Esophagus muscularis mucosa (tissue), 4 donors: ENCODE data around the gene MTCP1. TPM values are rescaled to one million over a fixed set of nuclear protein-coding genes. Genes with fewer than 3 reads are reported as not detected.
A peak's percentile ranks its signal among the peaks of the same experiment; 100 is the strongest.

Experiments
- DNase-seq: peaks from one replicate; pipeline ENCODE4 v3.0.0-alpha.2; 2017; ENCODE audit errors: extremely low spot score
- H3K27ac ChIP-seq, 4 donors: fragments of 200-600 bp; sonication (generic); replicated peaks in 1 of 4; 1 replicate in 3 of 4; 2 replicates in 1 of 4; pipeline ENCODE4 v1.5.1; 2016 to 2019; ENCODE audit warnings: mild to moderate bottlenecking in 1 of 4
- H3K27me3 ChIP-seq, 4 donors: fragments of 200-600 bp; sonication (generic); one replicate each; pipeline versions ENCODE4 v1.5.1 to v1.6.0; 2016 to 2019
- H3K36me3 ChIP-seq, 4 donors: fragments of 200-600 bp; sonication (generic); one replicate each; pipeline ENCODE4 v1.5.1; 2016 to 2019
- H3K4me1 ChIP-seq, 4 donors: fragments of 200-600 bp; sonication (generic); one replicate each; pipeline ENCODE4 v1.5.1; 2016 to 2019
- H3K4me3 ChIP-seq, 4 donors: fragments of 200-600 bp; sonication (generic); 1 replicate in 2 of 4; 2 replicates in 2 of 4; pipeline ENCODE4 v1.5.1; 2016 to 2019; ENCODE audit warnings: mild to moderate bottlenecking in 4 of 4, moderate library complexity in 1 of 4
- H3K9me3 ChIP-seq, 4 donors: fragments of 200-600 bp; sonication (generic); 1 replicate in 3 of 4; 2 replicates in 1 of 4; pipeline ENCODE4 v1.5.1; 2016 to 2019
- EP300 ChIP-seq: sonication (generic); formaldehyde crosslinking; IDR thresholded peaks from one replicate; pipeline ENCODE4 v1.6.1; 2017; ENCODE audit warnings: antibody characterized with exemption
- POLR2A ChIP-seq: fragments of 450-650 bp; IDR thresholded peaks from one replicate; pipeline ENCODE4 v1.6.1; 2017; ENCODE audit warnings: antibody characterized with exemption, moderate library complexity, mild to moderate bottlenecking, low read depth
- POLR2AphosphoS5 ChIP-seq, 2 donors: sonication (generic); formaldehyde crosslinking; IDR thresholded peaks; one replicate each; pipeline ENCODE4 v1.6.1; 2017; ENCODE audit warnings: antibody characterized with exemption in 2 of 2
- WGBS: methylation state at CpG from one replicate; pipeline ENCODE4 v1.1.5; 2018; 5-methylcytosine and 5-hydroxymethylcytosine counted together
- intact Hi-C: fragments of 100-400 bp; cut with DNase I; formaldehyde crosslinking; loops from one replicate; pipeline ENCODE4 v1.15.1; 2023
- total RNA-seq, 4 donors: library from RNA; depleted of rRNA; stranded (reverse); fragments of >200 nt; gene quantifications; one replicate each; pipeline versions ENCODE4 v1.1.0 to v1.2.1, GENCODE V29; 2016
- TF ChIP-seq, protein P1 (sequence below), 3 experiments: fragments of 200-600 bp in 2 of 3; fragments of 450-650 bp in 1 of 3; sonication (generic) in 2 of 3; IDR thresholded peaks; one replicate each; pipeline ENCODE4 v1.5.1; 2017 to 2019; ENCODE audit warnings: antibody characterized with exemption in 3 of 3, mild to moderate bottlenecking in 2 of 3, moderate library complexity in 1 of 3

MTCP1 gene
- total RNA-seq, 4 donors from 2014 or later: 2.5 to 4.4 (median 4.2) TPM

DNA sequence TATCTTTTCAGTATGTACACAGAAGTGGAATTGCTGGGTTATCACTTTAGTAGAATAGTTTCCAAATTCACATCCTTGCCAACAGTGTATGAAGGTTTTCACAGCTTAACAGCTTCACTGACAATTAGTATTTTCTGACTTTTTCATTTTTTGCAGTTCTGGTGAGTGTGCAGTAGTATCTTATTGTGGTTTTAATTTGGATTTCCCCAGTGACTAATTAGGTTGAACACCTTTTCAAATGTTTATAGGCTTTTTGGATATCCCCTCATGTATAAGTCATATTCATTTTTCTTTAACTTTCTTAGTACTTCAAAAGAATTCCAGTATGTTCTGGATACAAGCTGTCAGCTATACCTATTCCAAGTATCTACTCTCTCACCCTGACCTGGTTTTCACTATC, 37.5 kb upstream of the MTCP1 start:
- Histone ChIP-seq H3K4me1 (no peaks in the 10 kb centered on the region), H3K4me3 (no peak overlapping the region), H3K9me3 (no peaks in the 10 kb centered on the region), H3K36me3 (peaks cover 0 to 4% (median 0%) of the 10 kb centered on the region in 4 donors), H3K27ac (no peak overlapping the region), H3K27me3 (no peaks in the 10 kb centered on the region)
- intact Hi-C loops: no loop called here
- DNase-seq: no peak
- TF ChIP-seq EP300: no peak
- TF ChIP-seq, protein P1, sequence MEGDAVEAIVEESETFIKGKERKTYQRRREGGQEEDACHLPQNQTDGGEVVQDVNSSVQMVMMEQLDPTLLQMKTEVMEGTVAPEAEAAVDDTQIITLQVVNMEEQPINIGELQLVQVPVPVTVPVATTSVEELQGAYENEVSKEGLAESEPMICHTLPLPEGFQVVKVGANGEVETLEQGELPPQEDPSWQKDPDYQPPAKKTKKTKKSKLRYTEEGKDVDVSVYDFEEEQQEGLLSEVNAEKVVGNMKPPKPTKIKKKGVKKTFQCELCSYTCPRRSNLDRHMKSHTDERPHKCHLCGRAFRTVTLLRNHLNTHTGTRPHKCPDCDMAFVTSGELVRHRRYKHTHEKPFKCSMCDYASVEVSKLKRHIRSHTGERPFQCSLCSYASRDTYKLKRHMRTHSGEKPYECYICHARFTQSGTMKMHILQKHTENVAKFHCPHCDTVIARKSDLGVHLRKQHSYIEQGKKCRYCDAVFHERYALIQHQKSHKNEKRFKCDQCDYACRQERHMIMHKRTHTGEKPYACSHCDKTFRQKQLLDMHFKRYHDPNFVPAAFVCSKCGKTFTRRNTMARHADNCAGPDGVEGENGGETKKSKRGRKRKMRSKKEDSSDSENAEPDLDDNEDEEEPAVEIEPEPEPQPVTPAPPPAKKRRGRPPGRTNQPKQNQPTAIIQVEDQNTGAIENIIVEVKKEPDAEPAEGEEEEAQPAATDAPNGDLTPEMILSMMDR (IDR thresholded peaks at IDR 0.05): no peak
- no peak for TF ChIP-seq POLR2AphosphoS5 (IDR thresholded peaks at IDR 0.05)
- no peak for TF ChIP-seq POLR2A

GRCh38 chrX:155105919-155106318, 35.0 kb upstream of the MTCP1 start:
- Histone ChIP-seq H3K27me3 (no peaks in the 10 kb centered on the region), H3K36me3 (peaks cover 0 to 4% (median 0%) of the 10 kb centered on the region in 4 donors), H3K4me3 (no peak overlapping the region), H3K27ac (no peak overlapping the region), H3K9me3 (no peaks in the 10 kb centered on the region), H3K4me1 (no peaks in the 10 kb centered on the region)
- intact Hi-C loops: no loop called here
- no peak for DNase-seq
- TF ChIP-seq POLR2AphosphoS5 (IDR thresholded peaks at IDR 0.05): no peak
- no peak for TF ChIP-seq POLR2A
- TF ChIP-seq EP300: no peak
- TF ChIP-seq, protein P1 (IDR thresholded peaks at IDR 0.05): no peak
- 86% methylated on average over 2 of the region's 2 CpGs for WGBS

GRCh38 chrX:155094468-155095061, 23.6 kb upstream of the MTCP1 start:
- no peak overlapping the region for H3K27ac ChIP-seq
- H3K4me1 ChIP-seq: no peaks in the 10 kb centered on the region
- no peak for TF ChIP-seq EP300
- TF ChIP-seq, protein P1 (IDR thresholded peaks at IDR 0.05): peak; percentile 53 to 62 (median 53)
- WGBS: 31% methylated on average over 4 of the region's 4 CpGs
- DNase-seq: no peak
- peaks cover 0 to 15% (median 6%) of the 10 kb centered on the region in 4 donors for H3K36me3 ChIP-seq
- no peaks in the 10 kb centered on the region for H3K27me3 ChIP-seq
- no peak overlapping the region for H3K4me3 ChIP-seq
- H3K9me3 ChIP-seq: no peaks in the 10 kb centered on the region
- intact Hi-C loops: loop anchor here (10.0 kb wide), 1 partner anchor 120 kb away; the partner anchor contains the start of gene VBP1

- 95% methylated on average over 26 of the region's 26 CpGs for WGBS
- no peak for DNase-seq
- Histone ChIP-seq H3K27ac (peak overlapping the region in 1 of 4 donors; percentile 8), H3K36me3 (peaks cover 0 to 17% (median 8%) of the 10 kb centered on the region in 4 donors), H3K27me3 (no peaks in the 10 kb centered on the region), H3K4me3 (no peak overlapping the region), H3K9me3 (no peaks in the 10 kb centered on the region), H3K4me1 (peaks cover 0 to 17% (median 3%) of the 10 kb centered on the region in 4 donors)
- intact Hi-C loops: no loop called here
- TF ChIP-seq POLR2AphosphoS5 (IDR thresholded peaks at IDR 0.05) (no peak), EP300 (no peak), POLR2A (no peak)
- TF ChIP-seq, protein P1 (IDR thresholded peaks at IDR 0.05): no peak
These were observed 16.2 kb upstream of the MTCP1 start for GRCh38 chrX:155086961-155087735.
